Measurements from ENCODE around the gene SPSB2. TPM values are rescaled to one million over a fixed set of nuclear protein-coding genes. Genes with fewer than 3 reads are reported as not detected.

SPSB2 gene
- total and polyA plus RNA-seq, 9 of the 15 experiments (the other 6 are each of a cell fraction or from before 2014, with no cell fraction given): 0.10 to 10.6 (median 1.9) TPM

DNA sequence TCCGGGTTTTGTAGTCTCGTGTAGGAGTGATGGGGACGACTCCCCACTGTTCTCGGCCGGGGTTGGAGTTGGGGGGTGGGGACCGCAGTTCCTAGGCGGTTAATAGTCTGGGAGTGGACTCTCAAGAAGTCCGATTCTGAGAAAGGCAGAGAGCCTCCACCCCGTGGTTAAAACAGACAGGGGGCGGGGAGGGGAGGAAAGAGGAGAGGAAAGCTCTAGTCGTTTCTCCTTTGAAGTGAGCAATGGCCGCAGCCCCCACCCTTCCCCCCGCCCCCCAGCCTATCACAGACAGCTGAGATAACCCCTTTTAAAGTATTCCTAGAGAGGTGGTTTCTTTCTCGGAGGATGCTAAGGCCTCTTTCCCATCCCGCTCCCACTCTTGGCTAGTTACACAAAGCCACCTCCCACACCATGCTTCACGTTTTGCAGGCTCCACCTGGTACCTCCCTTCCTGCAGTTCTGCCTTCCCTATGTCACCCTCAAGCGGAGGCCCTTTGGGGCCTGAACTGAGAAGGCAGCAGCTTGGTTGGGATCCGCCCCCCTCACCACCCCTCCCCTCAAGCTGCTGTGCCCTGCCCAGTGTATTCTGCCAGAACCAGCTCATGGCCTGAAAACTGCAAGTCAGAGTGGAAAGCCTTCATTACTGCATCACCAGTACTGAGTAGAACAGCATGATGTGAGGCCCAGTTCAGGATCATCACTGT, 20.3 kb downstream of the SPSB2 start (continued):
- TF ChIP-seq, protein P1, sequence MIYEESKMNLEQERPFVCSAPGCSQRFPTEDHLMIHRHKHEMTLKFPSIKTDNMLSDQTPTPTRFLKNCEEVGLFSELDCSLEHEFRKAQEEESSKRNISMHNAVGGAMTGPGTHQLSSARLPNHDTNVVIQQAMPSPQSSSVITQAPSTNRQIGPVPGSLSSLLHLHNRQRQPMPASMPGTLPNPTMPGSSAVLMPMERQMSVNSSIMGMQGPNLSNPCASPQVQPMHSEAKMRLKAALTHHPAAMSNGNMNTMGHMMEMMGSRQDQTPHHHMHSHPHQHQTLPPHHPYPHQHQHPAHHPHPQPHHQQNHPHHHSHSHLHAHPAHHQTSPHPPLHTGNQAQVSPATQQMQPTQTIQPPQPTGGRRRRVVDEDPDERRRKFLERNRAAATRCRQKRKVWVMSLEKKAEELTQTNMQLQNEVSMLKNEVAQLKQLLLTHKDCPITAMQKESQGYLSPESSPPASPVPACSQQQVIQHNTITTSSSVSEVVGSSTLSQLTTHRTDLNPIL (CRISPR knock-in tag; IDR thresholded peaks at IDR 0.05): no peak
- TF ChIP-seq SPI1 (IDR thresholded peaks at IDR 0.05; ENCODE audit: borderline replicate concordance, low read depth, low read length) (no peak), TRIM24 (IDR thresholded peaks at IDR 0.05) (no peak), ILF3 (IDR thresholded peaks at IDR 0.05; ENCODE audit: borderline replicate concordance) (no peak), TAF1 (IDR thresholded peaks at IDR 0.05; ENCODE audit: control insufficient read depth, extremely low read depth, insufficient read depth, low read length, severe bottlenecking) (peak; percentile 9), KDM2B (CRISPR knock-in tag; IDR thresholded peaks at IDR 0.05) (no peak), ARID2 (IDR thresholded peaks at IDR 0.05) (no peak), YY1 (IDR thresholded peaks at IDR 0.05; ENCODE audit: borderline replicate concordance in 1 of 3, control insufficient read depth in 1 of 3, extremely low read depth in 1 of 3, insufficient read depth in 3 of 3, insufficient read length in 1 of 3, insufficient replicate concordance in 2 of 3, low read depth in 1 of 3, low read length in 2 of 3) (peak in 1 of 3 experiments; percentile 56), SMARCE1 (IDR thresholded peaks at IDR 0.05) (no peak), HDAC1 (IDR thresholded peaks at IDR 0.05) (peak in 1 of 2 experiments; percentile 45; a peak in 1 of 4 replicates), MEF2D (tag; conservative IDR thresholded peaks at IDR 0.05; ENCODE audit: low read depth) (no peak), ESRRA (IDR thresholded peaks at IDR 0.05; ENCODE audit: borderline replicate concordance, low read depth) (no peak), POLR2H (tag; IDR thresholded peaks at IDR 0.05; ENCODE audit: low read depth) (no peak), FOXM1 (IDR thresholded peaks at IDR 0.05; ENCODE audit: low read depth) (no peak), FOXM1 (CRISPR knock-in tag; IDR thresholded peaks at IDR 0.05; ENCODE audit: low read depth) (no peak), CXXC5 (CRISPR knock-in tag; IDR thresholded peaks at IDR 0.05) (no peak)
- TF ChIP-seq, protein P2, sequence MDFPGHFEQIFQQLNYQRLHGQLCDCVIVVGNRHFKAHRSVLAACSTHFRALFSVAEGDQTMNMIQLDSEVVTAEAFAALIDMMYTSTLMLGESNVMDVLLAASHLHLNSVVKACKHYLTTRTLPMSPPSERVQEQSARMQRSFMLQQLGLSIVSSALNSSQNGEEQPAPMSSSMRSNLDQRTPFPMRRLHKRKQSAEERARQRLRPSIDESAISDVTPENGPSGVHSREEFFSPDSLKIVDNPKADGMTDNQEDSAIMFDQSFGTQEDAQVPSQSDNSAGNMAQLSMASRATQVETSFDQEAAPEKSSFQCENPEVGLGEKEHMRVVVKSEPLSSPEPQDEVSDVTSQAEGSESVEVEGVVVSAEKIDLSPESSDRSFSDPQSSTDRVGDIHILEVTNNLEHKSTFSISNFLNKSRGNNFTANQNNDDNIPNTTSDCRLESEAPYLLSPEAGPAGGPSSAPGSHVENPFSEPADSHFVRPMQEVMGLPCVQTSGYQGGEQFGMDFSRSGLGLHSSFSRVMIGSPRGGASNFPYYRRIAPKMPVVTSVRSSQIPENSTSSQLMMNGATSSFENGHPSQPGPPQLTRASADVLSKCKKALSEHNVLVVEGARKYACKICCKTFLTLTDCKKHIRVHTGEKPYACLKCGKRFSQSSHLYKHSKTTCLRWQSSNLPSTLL (IDR thresholded peaks at IDR 0.05): no peak
- TF ChIP-seq, protein P3, sequence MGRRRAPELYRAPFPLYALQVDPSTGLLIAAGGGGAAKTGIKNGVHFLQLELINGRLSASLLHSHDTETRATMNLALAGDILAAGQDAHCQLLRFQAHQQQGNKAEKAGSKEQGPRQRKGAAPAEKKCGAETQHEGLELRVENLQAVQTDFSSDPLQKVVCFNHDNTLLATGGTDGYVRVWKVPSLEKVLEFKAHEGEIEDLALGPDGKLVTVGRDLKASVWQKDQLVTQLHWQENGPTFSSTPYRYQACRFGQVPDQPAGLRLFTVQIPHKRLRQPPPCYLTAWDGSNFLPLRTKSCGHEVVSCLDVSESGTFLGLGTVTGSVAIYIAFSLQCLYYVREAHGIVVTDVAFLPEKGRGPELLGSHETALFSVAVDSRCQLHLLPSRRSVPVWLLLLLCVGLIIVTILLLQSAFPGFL (CRISPR knock-in tag; IDR thresholded peaks at IDR 0.05): no peak
- TF ChIP-seq, protein P4, sequence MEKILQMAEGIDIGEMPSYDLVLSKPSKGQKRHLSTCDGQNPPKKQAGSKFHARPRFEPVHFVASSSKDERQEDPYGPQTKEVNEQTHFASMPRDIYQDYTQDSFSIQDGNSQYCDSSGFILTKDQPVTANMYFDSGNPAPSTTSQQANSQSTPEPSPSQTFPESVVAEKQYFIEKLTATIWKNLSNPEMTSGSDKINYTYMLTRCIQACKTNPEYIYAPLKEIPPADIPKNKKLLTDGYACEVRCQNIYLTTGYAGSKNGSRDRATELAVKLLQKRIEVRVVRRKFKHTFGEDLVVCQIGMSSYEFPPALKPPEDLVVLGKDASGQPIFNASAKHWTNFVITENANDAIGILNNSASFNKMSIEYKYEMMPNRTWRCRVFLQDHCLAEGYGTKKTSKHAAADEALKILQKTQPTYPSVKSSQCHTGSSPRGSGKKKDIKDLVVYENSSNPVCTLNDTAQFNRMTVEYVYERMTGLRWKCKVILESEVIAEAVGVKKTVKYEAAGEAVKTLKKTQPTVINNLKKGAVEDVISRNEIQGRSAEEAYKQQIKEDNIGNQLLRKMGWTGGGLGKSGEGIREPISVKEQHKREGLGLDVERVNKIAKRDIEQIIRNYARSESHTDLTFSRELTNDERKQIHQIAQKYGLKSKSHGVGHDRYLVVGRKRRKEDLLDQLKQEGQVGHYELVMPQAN (IDR thresholded peaks at IDR 0.05; ENCODE audit: borderline replicate concordance): no peak
- TF ChIP-seq, protein P5, sequence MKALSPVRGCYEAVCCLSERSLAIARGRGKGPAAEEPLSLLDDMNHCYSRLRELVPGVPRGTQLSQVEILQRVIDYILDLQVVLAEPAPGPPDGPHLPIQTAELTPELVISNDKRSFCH (CRISPR knock-in tag; IDR thresholded peaks at IDR 0.05): no peak
- TF ChIP-seq, protein P5 (tag; IDR thresholded peaks at IDR 0.05): no peak

Data from K562 (cell line).